SK-N-SH (cell line): ENCODE results near the gene TACR2. TPM values are rescaled to one million over a fixed set of nuclear protein-coding genes. Genes with fewer than 3 reads are reported as not detected.

Experiments
- CTCF ChIA-PET: fragments of 300-600, 350-600 bp; formaldehyde crosslinking; extraction: SDS; loops from one replicate; lab custom pipeline; 2021; lab: Yijun Ruan, JAX
- POLR2A ChIA-PET: fragments of 350-600 bp; sonication (Branson Sonifier 250); formaldehyde crosslinking; extraction: SDS; loops from one replicate; lab custom pipeline; 2020; ENCODE audit warnings: antibody characterized with exemption, inconsistent platforms; lab: Yijun Ruan, JAX
- DNase-seq: peaks from one replicate; pipeline ENCODE4 v3.0.0; 2012
- H2AFZ ChIP-seq: fragments of 200-600 bp; sonication (generic); 2 replicates; pipeline ENCODE4 v1.8.1; 2016; ENCODE audit warnings: antibody characterized with exemption, mild to moderate bottlenecking, low read depth
- H3F3A ChIP-seq: fragments of 200-600 bp; sonication (generic); replicated peaks from 2 replicates; pipeline ENCODE3; 2016; ENCODE audit warnings: antibody characterized with exemption, mild to moderate bottlenecking; ENCODE audit not compliant: insufficient read depth
- H3K27ac ChIP-seq, 2 experiments: fragments of 200-500 bp in 1 of 2; fragments of 200-600 bp in 1 of 2; sonication (Bioruptor generic) in 1 of 2; sonication (generic), shearing (Covaris generic) in 1 of 2; 2 replicates each; pipeline versions ENCODE4 v1.5.1 to v1.6.1; 2014 to 2016; ENCODE audit warnings: low read depth in 2 of 2, inconsistent platforms in 1 of 2, low read length in 1 of 2, mild to moderate bottlenecking in 1 of 2, mixed read lengths in 1 of 2
- H3K27me3 ChIP-seq: fragments of 200-600 bp; sonication (generic), shearing (Covaris generic); 2 replicates; pipeline ENCODE4 v1.6.1; 2016; ENCODE audit warnings: mixed run types; ENCODE audit not compliant: insufficient read depth
- H3K36me3 ChIP-seq, 2 experiments: fragments of 200-500 bp in 1 of 2; fragments of 200-600 bp in 1 of 2; sonication (Bioruptor generic) in 1 of 2; sonication (generic) in 1 of 2; replicated peaks in 1 of 2; 2 replicates each; pipeline versions ENCODE3 to v1.5.1; 2014 to 2016; ENCODE audit warnings: low read length in 1 of 2, mild to moderate bottlenecking in 1 of 2; ENCODE audit not compliant: insufficient read depth in 2 of 2, control insufficient read depth in 1 of 2
- H3K4me1 ChIP-seq, 2 experiments: fragments of 200-500 bp in 1 of 2; fragments of 200-600 bp in 1 of 2; sonication (Bioruptor generic) in 1 of 2; sonication (generic), shearing (Covaris generic) in 1 of 2; 2 replicates each; pipeline versions ENCODE4 v1.5.1 to v1.6.1; 2014 to 2016; ENCODE audit warnings: low read depth in 1 of 2, low read length in 1 of 2, mixed run types in 1 of 2; ENCODE audit not compliant: insufficient read depth in 2 of 2, control insufficient read depth in 1 of 2
- H3K4me2 ChIP-seq: fragments of 200-600 bp; sonication (generic), shearing (Covaris generic); 2 replicates; pipeline ENCODE4 v1.6.1; 2017; ENCODE audit warnings: mixed run types
- H3K4me3 ChIP-seq, 2 experiments: fragments of 200-500 bp in 1 of 2; fragments of 200-600 bp in 1 of 2; sonication (Bioruptor generic) in 1 of 2; sonication (generic), shearing (Covaris generic) in 1 of 2; 2 replicates each; pipeline versions ENCODE4 v1.5.1 to v1.8.1; 2014 to 2016; ENCODE audit warnings: low read depth in 2 of 2, inconsistent platforms in 1 of 2, low read length in 1 of 2, mild to moderate bottlenecking in 1 of 2, mixed read lengths in 1 of 2, moderate library complexity in 1 of 2
- H3K79me2 ChIP-seq: fragments of 200-600 bp; sonication (generic); 2 replicates; pipeline ENCODE4 v1.8.1; 2017; ENCODE audit warnings: mild to moderate bottlenecking; ENCODE audit not compliant: insufficient read depth
- H3K9ac ChIP-seq: fragments of 200-600 bp; sonication (generic); 2 replicates; pipeline ENCODE4 v1.6.1; 2017; ENCODE audit warnings: mixed run types
- H3K9me2 ChIP-seq: fragments of 200-600 bp; sonication (generic); 2 replicates; pipeline ENCODE4 v1.6.1; 2017; ENCODE audit warnings: mixed run types
- H3K9me3 ChIP-seq: fragments of 200-600 bp; sonication (generic); 2 replicates; pipeline ENCODE4 v1.6.1; 2017; ENCODE audit warnings: mixed run types, mild to moderate bottlenecking, moderate library complexity
- H4K20me1 ChIP-seq: fragments of 200-600 bp; sonication (generic); 2 replicates; pipeline ENCODE4 v1.6.1; 2017; ENCODE audit warnings: mild to moderate bottlenecking, mixed run types; ENCODE audit not compliant: insufficient read depth
- EP300 ChIP-seq, 2 experiments: IDR thresholded peaks; 2 replicates each; pipeline versions ENCODE4 v1.4.0 to v1.6.1; 2012; ENCODE audit warnings: borderline replicate concordance in 1 of 2, low read depth in 1 of 2, low read length in 1 of 2
- FOSL2 ChIP-seq: IDR thresholded peaks from 2 replicates; pipeline ENCODE4 v1.4.0; 2012; ENCODE audit warnings: low read depth, mild to moderate bottlenecking, moderate library complexity, borderline replicate concordance
- FOXM1 ChIP-seq: IDR thresholded peaks from 2 replicates; pipeline ENCODE4 v1.4.0; 2012; ENCODE audit warnings: low read depth, mild to moderate bottlenecking
- GATA2 ChIP-seq: sonication (generic); formaldehyde crosslinking; IDR thresholded peaks from 2 replicates; pipeline ENCODE4 v1.5.0; 2020; ENCODE audit warnings: mild to moderate bottlenecking, missing genetic modification reagents
- IRF3 ChIP-seq: fragments of 150-350 bp; IDR thresholded peaks from 2 replicates; pipeline ENCODE4 v1.6.1; 2016; ENCODE audit warnings: mild to moderate bottlenecking, low read depth, low read length
- JUND ChIP-seq: IDR thresholded peaks from 2 replicates; pipeline ENCODE4 v1.4.0; 2012
- MAX ChIP-seq: IDR thresholded peaks from 2 replicates; pipeline ENCODE4 v1.4.0; 2012; ENCODE audit warnings: low read depth
- MEF2A ChIP-seq: IDR thresholded peaks from 2 replicates; pipeline ENCODE4 v1.4.0; 2012; ENCODE audit warnings: low read depth, borderline replicate concordance
- MXI1 ChIP-seq: IDR thresholded peaks from 2 replicates; pipeline ENCODE4 v1.6.1; 2012; ENCODE audit warnings: mild to moderate bottlenecking, low read depth, low read length, improper control_type of control experiment
- NFIC ChIP-seq: IDR thresholded peaks from 2 replicates; pipeline ENCODE4 v1.4.0; 2012; ENCODE audit warnings: borderline replicate concordance
- NRF1 ChIP-seq: IDR thresholded peaks from 2 replicates; pipeline ENCODE4 v1.6.1; 2012; ENCODE audit warnings: low read depth, mild to moderate bottlenecking, low read length
- POLR2AphosphoS5 ChIP-seq: IDR thresholded peaks from 2 replicates; pipeline ENCODE4 v1.6.1; 2012; ENCODE audit warnings: low read depth, low read length
- REST ChIP-seq: IDR thresholded peaks from 2 replicates; pipeline ENCODE4 v1.6.1; 2012; ENCODE audit warnings: mild to moderate bottlenecking, low read depth, low read length, moderate library complexity
- SIN3A ChIP-seq: IDR thresholded peaks from 2 replicates; pipeline ENCODE4 v1.6.1; 2012; ENCODE audit warnings: low read depth, mild to moderate bottlenecking, low read length, moderate library complexity, borderline replicate concordance
- SMC3 ChIP-seq: IDR thresholded peaks from 2 replicates; pipeline ENCODE4 v1.6.1; 2012; ENCODE audit warnings: low read depth, low read length, improper control_type of control experiment
- TAF1 ChIP-seq: IDR thresholded peaks from 2 replicates; pipeline ENCODE4 v1.6.1; 2012; ENCODE audit warnings: low read depth, mild to moderate bottlenecking, low read length, moderate library complexity, borderline replicate concordance
- TCF12 ChIP-seq: IDR thresholded peaks from 2 replicates; pipeline ENCODE4 v1.4.0; 2012
- YY1 ChIP-seq: IDR thresholded peaks from 2 replicates; pipeline ENCODE4 v1.4.0; 2012; ENCODE audit warnings: low read depth, mild to moderate bottlenecking
- ZBTB33 ChIP-seq: IDR thresholded peaks from 2 replicates; pipeline ENCODE4 v1.4.0; 2012; ENCODE audit warnings: low read depth, borderline replicate concordance
- whole genome bisulfite sequencing: methylation state at CpG from one replicate; pipeline ENCODE4 v1.1.6; 2017; ENCODE audit warnings: low lambda C conversion rate; 5-methylcytosine and 5-hydroxymethylcytosine counted together
- polyA plus RNA-seq, 3 experiments: library from polyadenylated mRNA; depleted of rRNA; stranded (reverse); fragments of >200 nt; gene quantifications; 2 replicates each; pipeline ENCODE4 v1.2.3, GENCODE V29; 2012
- TF ChIP-seq, protein P1 (sequence below): fragments of 150-350 bp; IDR thresholded peaks from 2 replicates; pipeline ENCODE4 v1.6.1; 2017; ENCODE audit warnings: antibody characterized with exemption, low read length, low read depth, borderline replicate concordance

Gene TACR2
- polyA plus RNA-seq, 1 of the 3 experiments (the other 2 are of a cell fraction), result 0.02 TPM

GRCh38 chr10:69453795-69454194 lies 37.1 kb upstream of the TACR2 start:
- H4K20me1 ChIP-seq, result no peaks in the 10 kb centered on the region
- H3K4me3 ChIP-seq, result no peak overlapping the region
- H3K27ac ChIP-seq, result no peak overlapping the region
- H3K79me2 ChIP-seq, result no peaks in the 10 kb centered on the region
- ChIA-PET POLR2A (no interaction called here), CTCF (interaction anchor here (5.9 kb wide), 1 partner anchor 46 kb away, joined by 28 read pairs; no protein-coding TSS in a partner anchor)
- H3K9me3 ChIP-seq, result no peaks in the 10 kb centered on the region
- TF ChIP-seq FOSL2, result no peak
- TF ChIP-seq SIN3A, result no peak
- TF ChIP-seq FOXM1, result no peak
- no peak for TF ChIP-seq NFIC
- TF ChIP-seq IRF3, result no peak
- TF ChIP-seq JUND, result no peak
- TF ChIP-seq SMC3, result no peak
- TF ChIP-seq YY1, result no peak
- TF ChIP-seq EP300 (IDR thresholded peaks at IDR 0.05; ENCODE audit: borderline replicate concordance in 1 of 2, low read depth in 1 of 2, low read length in 1 of 2), result no peak
- no peak for TF ChIP-seq MAX
- no peak for TF ChIP-seq POLR2AphosphoS5
- TF ChIP-seq MXI1, result no peak
- no peak for TF ChIP-seq TCF12
- no peak for TF ChIP-seq TAF1
- TF ChIP-seq NRF1, result no peak
- no peaks in the 10 kb centered on the region for H3K36me3 ChIP-seq
- no peak overlapping the region for H3K9ac ChIP-seq
- H3K27me3 ChIP-seq, result no peaks in the 10 kb centered on the region
- no peaks in the 10 kb centered on the region for H3K9me2 ChIP-seq
- peaks cover 6 to 15% of the 10 kb centered on the region in 2 experiments; a peak in 1 of 4 replicates for H3K4me1 ChIP-seq
- no peak overlapping the region for H2AFZ ChIP-seq
- H3F3A ChIP-seq, result no peaks in the 10 kb centered on the region
- DNase-seq, result no peak
- no peak overlapping the region for H3K4me2 ChIP-seq

DNA sequence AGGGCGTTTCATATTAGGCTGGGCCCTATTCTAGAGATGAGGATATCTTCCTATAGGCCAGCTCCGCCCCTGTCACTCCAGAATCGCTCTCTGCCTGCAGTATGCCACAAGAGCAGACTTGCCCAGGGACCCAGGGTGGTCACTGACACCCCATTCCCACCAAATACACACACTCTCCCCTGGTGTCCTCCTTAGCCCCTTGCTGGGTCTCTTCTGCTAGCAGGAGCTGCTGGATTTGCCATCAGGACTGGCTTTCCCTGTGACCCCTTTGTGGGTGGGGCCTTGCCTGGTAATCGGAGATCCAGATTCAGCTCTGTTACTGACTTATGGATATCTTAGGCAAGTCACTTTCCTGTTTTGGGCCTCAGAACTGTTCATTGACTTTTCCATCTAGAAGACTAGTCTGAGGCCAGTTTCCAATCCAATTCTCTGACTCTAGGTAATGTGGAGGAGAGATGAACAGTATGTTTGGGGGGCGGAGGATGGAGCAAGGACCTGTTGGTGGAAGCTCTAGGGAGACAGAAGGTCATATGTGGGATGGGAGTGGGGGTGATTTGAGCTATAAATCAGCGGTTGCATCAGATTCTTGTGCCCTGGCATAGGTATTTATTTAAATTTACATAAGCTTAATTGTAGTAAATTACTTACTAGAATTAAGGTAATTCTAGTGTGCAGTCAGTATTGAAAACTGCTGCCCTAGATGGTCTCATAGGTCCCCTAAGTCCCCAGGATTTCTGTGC lies 36.1 kb upstream of the TACR2 start:
- no peaks in the 10 kb centered on the region for H3K79me2 ChIP-seq
- no peak for DNase-seq
- H2AFZ ChIP-seq, result no peak overlapping the region
- H3F3A ChIP-seq, result no peaks in the 10 kb centered on the region
- H3K4me1 ChIP-seq, result peaks cover 6 to 13% of the 10 kb centered on the region in 2 experiments; a peak in 1 of 4 replicates
- CTCF ChIA-PET, result interaction anchor here (0.9 to 7.6 kb wide), 8 partner anchors 21 to 200 kb away, joined by 3 to 38 read pairs (median 5); no protein-coding TSS in a partner anchor
- no peaks in the 10 kb centered on the region for H3K9me3 ChIP-seq
- POLR2A ChIA-PET, result no interaction called here
- H3K27ac ChIP-seq, result no peak overlapping the region
- no peaks in the 10 kb centered on the region for H3K36me3 ChIP-seq
- H3K9ac ChIP-seq, result no peak overlapping the region
- H4K20me1 ChIP-seq, result no peaks in the 10 kb centered on the region
- H3K9me2 ChIP-seq, result no peaks in the 10 kb centered on the region
- H3K4me3 ChIP-seq, result no peak overlapping the region
- no peaks in the 10 kb centered on the region for H3K27me3 ChIP-seq
- H3K4me2 ChIP-seq, result no peak overlapping the region
- 90% methylated on average over 6 of the region's 6 CpGs for WGBS
- no peak for TF ChIP-seq YY1
- TF ChIP-seq MAX, result no peak
- no peak for TF ChIP-seq REST
- TF ChIP-seq, protein P1, sequence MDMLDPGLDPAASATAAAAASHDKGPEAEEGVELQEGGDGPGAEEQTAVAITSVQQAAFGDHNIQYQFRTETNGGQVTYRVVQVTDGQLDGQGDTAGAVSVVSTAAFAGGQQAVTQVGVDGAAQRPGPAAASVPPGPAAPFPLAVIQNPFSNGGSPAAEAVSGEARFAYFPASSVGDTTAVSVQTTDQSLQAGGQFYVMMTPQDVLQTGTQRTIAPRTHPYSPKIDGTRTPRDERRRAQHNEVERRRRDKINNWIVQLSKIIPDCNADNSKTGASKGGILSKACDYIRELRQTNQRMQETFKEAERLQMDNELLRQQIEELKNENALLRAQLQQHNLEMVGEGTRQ, result no peak
- TF ChIP-seq ZBTB33, result no peak
- TF ChIP-seq FOSL2, result no peak
- no peak for TF ChIP-seq GATA2
- no peak for TF ChIP-seq MEF2A
